Pons (tissue), 1 donor: ENCODE results near the gene DBNDD1.
"Not testable (repeated sequence)": the region's sequence is repeated elsewhere in the genome, so short reads cannot be mapped to it uniquely, and the experiment has no call there.

ENCODE experiments used
- DNase-seq: peaks from one replicate; pipeline ENCODE4 v3.0.0-alpha.2; 2016; ENCODE audit warnings: low spot score

Gene DBNDD1

DNA sequence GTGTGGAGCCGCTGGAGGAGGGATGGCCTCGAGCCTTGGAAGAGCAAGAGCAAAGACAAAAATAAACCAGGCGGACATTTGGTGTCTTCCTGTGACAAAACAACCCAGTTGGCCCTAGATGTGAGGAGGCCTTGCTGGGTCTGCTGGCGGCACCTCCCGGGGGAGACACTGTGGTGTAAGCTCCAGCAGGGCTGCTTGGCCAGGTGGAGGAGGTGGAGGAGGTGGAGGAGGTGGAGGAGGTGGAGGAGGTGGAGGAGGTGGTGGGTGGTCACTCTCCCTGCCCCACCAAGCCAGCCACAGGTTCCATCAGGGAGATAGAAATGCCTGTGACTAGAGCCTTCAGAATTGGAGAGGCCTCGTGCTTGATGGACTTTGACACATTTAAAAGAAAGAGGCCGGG lies 32.1 kb downstream of the DBNDD1 start:
- no peak for DNase-seq

- DNase-seq: no peak
Observed at GRCh38 chr16:89986600-89986999, 32.7 kb downstream of the DBNDD1 start.

GRCh38 chr16:89985219-89985618 lies 34.0 kb downstream of the DBNDD1 start:
- DNase-seq: no peak

DNA sequence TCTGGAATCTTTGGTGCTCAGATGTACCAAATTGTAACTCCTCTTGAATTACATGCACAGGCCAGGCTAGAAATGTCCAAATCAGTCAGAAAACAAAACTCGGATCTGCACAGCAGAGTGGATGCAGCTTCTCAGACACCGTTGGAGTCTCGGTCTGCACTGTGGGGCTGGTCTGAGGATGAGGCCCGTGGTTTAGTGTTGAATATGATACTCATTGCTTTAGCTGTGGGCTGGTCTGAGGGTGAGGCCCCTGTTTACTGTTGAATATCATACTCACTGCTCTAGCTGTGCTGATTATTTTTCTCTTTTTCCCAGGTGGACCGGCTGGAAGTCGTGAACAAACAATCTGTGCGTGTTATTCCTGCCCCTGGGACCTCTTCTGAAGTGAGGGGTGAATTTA lies 35.0 kb downstream of the DBNDD1 start:
- DNase-seq: no peak

GRCh38 chr16:89983536-89983935 lies 35.7 kb downstream of the DBNDD1 start:
- DNase-seq: no peak

DNA sequence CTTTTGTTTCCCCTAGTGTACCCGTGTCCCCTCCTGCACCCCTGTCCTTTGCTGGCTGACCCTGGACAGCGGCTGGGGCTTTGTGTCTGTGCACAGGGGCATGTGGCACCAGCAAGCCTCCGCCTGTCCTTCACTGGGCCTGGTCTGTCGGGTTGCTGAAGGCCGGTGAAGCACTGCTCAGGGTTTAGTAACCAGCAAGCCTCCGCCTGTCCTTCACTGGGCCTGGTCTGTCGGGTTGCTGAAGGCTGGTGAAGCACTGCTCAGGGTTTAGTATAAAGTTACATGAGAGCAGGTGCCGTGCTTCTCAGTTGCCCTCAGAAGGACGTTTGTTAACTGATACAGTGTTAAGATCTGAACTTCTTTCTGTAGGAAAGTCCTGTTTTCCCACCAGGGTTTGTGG lies 36.9 kb downstream of the DBNDD1 start:
- no peak for DNase-seq

- no peak for DNase-seq
Observed at GRCh38 chr16:89981414-89981813, 37.8 kb downstream of the DBNDD1 start.

DNA sequence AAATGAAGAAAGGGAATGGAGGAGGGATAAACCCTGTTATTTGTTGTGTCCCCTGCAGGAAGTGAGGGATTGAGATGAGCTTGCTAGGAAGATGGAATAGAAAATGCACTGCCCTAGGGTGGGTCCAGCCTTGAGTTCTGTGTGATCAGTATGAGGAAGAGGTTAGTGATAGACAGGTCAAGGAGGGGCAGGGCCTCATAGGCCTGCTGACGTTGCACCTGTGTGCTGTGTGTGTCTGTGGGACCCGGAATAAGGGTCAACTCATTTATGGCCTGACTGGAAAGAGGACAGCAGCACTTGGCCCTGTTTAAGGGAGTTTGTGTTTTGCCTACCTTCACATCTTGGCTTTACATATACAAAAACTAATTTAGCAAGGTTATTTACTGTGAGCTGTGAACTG lies 44.4 kb downstream of the DBNDD1 start:
- no peak for DNase-seq

DNA sequence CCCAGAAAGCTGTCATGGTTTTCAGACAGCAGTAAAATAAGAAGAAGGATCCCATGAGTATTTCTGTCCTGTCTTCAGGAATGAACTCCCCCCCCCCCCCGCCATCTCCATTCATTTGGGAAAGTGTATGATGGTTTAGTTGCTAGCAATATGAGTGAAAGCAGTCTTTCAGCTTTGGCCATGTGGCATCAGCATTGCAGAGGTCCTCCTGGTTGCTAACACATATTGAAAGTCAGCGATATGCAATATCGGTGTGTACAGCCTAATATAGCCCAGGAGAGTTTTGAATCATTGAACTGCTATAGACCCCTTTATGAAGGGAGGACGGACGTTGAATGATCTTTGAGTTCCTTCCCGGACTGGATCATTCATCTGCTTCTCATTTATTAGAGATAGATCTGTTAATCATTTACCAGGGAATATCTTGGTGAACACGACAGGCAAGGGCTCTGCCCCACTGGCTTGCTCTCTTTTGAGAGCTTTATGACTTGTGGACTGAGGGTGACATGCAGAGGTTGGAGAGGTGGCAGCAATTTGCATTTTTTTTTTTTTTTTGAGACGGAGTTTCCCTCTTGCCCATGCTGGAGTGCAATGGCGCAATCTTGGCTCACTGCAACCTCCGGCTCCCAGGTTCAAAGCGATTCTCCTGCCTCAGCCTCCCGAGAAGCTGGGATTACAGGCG lies 45.5 kb downstream of the DBNDD1 start:
- no peak for DNase-seq

GRCh38 chr16:89973235-89973634 lies 46.0 kb downstream of the DBNDD1 start:
- DNase-seq: no peak

DNA sequence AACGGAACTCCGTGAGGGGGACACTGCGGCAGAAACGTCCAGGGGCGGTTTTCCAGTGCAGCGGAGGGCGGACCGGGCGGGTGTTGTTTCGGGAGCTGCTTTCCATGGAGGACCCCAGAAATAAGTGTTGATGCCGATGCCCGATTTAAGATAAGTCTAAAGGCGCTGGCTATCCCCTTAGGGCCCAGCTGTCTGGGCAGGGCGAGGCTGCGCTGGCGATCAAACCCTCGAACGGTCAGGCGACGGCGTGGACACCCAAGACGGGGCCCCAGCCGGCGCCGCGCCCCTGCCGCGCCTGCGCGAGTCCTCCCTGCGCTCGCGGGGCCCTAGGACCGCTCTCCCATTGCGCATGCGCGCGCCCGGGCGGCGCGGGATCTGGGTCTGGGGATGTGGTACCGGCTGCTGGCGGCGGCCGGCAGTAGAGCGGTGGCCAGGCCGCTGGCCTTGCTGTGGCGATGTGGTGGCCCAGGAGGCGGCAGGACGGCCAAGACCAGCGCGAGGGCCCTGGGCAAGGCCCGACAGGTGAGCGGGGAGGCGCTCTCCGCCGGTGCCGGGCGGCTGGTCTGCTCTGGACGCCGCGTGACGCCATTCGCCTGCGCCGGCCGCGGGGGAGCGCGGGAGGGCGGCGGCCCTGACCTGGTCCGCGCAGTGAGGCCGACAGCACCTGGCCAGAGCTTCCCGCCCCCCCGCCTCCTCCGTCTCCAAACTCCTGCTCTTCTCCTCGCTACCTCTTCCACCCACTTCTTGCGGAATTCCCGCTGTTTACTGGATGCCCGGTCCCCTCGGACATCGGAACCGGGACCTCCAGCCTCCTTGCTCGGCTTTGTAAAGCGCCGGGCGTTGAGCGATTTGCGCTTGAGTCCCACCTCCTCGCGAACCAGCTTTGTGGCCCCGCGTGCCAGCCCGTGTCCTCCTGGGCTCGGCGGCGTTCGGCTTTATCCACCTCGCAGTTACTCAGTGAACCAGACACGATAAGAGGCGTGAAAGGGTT lies 46.7 kb downstream of the DBNDD1 start:
- peak; percentile 96 for DNase-seq

DNA sequence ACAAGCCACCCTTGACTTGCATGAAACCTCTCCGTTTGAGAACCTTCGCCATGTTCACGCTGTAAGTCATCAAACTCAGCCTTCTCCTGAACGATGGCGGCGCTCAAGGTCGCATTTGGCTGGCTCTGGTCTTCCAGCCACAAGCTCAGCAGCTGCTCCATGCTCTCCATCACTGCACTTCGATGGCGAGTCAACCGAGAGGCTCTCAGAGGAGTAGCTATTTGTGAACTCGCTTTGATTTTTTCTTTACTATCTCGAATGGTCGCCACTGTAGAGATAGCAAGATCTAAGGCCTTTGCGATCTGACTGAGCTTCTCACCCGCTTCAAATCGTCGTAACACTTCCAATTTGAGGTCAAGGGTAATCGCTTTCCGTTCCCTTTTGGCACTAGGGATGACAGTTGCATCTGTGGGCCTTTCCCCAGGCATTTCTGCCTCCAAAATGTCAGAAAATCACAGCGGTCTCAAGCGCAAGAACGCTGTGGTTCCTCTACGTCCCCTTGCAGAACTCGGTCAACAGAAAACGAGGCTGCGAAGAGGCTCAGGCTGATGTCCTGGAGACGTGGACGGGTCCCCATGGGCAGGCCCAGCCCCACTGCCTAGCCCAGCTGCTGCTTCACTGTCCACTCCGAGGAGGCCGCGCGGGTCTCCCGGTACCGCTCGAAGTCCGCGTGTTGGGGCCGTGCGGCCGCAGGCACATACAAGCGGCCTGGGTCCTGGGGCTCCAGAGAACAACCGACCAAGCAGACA lies 47.6 kb downstream of the DBNDD1 start:
- DNase-seq: no peak

- DNase-seq: peak; percentile 55
Observed at GRCh38 chr16:89969741-89970410, 49.4 kb downstream of the DBNDD1 start.

GRCh38 chr16:89968074-89968473 lies 51.2 kb downstream of the DBNDD1 start:
- DNase-seq: not testable (repeated sequence)

GRCh38 chr16:89967436-89967835 lies 51.8 kb downstream of the DBNDD1 start:
- DNase-seq: not testable (repeated sequence)

- no peak for DNase-seq
Observed at GRCh38 chr16:89966756-89967155, 52.5 kb downstream of the DBNDD1 start.

DNA sequence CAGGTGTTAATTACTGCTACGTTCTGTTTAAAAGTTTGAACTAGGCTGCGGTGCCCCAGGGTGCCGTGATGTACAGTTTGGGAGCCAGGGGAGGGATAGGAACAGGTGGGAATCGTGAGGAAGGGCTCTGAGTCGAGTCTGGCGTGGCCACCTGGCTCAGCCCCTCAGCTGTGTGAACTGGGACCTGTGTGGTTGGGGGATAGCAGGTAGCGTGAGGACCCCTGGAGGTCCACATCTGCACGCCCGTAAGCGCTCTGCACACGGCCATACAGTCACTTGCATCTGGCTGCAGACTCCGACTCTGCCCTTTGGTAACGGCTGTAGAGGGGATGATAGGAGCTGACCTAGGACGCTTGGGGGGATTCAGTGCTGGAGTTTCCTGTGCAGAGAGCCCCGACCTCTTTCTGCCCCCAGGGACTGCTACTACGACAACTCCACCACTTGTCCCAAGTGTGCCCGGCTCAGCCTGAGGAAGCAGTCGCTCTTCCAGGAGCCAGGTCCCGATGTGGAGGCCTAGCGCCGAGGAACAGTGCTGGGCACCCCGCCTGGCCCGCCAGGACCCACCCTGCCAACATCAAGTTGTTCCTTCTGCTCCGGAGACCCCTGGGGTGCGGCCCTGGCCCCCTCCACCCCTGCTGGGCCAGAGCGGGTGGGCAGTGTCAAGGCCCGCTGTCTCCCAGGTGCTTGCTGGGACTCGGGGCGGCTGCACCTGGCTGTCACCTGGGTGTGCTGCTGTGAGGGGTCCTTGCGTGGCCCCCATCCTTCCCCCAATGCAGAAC lies 53.6 kb downstream of the DBNDD1 start:
- DNase-seq: no peak

GRCh38 chr16:89964201-89964600 lies 55.1 kb downstream of the DBNDD1 start:
- no peak for DNase-seq

DNA sequence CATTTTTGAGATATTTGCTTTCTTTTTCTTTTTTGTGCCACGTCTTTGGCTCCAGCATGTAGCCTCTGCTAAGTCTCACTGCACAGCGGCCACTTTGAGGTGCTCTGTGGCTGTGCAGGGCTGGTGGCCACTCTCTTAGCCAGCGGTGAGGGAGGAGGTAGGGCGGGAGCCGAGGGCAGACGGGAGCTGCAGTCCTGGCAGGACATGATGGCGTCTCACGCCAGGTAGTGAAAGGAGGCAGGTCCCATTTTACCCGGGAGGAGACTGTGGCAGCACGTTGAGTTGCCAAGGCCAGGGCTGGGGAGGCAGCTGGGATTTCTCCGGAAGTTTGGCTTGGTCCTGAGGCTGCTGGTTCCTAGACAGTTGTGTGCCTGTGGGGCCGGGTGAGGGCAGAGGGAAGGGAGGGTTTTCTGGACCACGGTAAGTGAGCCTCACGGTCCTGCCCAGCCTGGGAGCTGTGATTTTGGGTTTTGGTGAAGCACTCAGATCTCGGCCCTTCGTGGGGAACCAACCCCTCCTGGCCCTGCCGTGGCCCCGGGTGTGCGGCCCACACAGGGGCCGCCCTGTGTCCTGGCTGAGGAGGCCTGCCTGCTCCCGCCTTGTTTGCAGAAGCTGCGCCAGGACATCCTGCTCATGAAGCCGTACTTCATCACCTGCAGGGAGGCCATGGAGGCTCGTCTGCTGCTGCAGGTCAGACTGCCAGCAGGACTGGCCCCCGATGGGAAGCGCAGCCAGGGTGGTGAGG lies 56.3 kb downstream of the DBNDD1 start:
- DNase-seq: no peak

DNA sequence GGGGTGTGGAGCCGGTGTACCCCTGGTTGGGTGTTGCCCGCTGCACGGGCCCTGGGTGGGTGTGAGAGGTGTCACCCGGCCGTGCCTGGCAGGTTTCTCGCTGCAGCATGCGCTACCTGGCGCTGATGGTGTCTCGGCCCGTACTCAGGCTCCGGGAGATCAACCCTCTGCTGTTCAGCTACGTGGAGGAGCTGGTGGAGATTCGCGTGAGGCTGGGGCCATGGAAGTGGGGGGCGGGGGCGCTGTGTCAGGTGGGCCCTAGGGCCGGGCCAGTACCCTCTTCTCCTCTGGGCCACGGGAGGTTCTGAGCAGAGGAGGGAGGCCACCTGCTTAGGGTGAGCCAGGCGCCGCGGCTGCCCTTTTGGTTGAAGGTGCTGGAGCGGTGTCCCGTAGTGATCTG lies 57.3 kb downstream of the DBNDD1 start:
- DNase-seq: no peak
